Stimulated activated CD8-positive, alpha-beta memory T cell treated with anti-CD3 and anti-CD28 coated beads, Interleukin-15, amount 100 ng/mL, for 48 hours (primary cell): ENCODE measurements around the gene ADCY4.
"Not testable (repeated sequence)": the region's sequence is repeated elsewhere in the genome, so short reads cannot be mapped to it uniquely, and the experiment has no call there.

Source experiments
- DNase-seq, 2 donors: peaks; one replicate each; pipeline ENCODE4 v3.0.0-alpha.2; 2020; ENCODE audit warnings: low read depth in 2 of 2

ADCY4 gene

GRCh38 chr14:24338843-24339242, 4.0 kb upstream of the ADCY4 start:
- no peak for DNase-seq

DNA sequence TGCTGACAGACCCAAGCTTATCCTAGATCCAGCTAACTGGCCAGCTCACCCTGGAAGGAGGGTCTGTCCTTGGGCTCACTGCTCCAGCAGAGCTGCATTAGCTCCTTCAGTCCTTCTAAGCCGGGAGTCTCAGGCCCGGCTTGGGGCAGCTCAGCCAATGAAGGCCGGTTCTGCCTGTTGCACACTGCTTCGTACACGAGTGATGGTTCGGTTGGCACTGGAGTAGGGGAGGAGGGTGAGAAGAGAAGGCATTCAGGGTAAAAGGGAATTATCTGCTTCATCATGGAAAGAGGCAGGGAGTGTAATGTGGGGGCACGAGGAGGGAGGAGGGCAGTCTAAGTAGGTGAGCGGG, 2.9 kb upstream of the ADCY4 start:
- DNase-seq: no peak

DNA sequence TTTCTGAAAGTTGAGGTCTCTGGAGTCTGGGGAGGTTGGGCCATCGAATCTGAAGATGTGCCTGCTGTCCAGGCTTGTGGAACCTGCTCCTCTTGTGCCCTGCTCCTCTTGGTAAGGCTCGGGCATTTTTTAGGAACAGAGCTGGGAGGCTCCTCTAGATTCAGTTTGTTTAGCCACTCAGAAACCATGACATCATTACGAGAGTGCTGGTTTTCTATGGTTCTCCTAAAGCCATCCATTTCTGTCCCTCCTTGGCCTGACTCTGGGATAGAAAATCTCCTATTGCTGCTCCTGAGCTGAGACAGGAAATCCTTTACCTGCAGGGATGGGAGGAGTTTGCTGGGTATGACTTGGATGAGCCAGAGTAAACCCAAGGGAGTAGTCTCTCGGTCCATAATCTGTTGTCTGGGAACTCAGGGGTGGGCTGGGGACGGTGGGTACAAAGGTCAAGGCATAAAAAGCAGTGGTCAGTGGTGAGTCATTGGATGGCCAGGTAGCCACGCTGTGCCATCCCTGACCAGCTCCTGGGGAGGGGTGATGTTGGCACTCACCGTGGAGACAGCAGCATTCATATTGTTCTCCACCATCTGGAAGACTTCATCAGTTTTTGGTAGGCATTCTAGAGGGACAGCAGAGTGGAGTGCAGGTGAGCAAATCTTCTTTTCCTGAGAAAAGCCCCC, 2.4 kb upstream of the ADCY4 start:
- no peak for DNase-seq

- no peak for DNase-seq
Observed at GRCh38 chr14:24335461-24336171, 745 bp upstream of the ADCY4 start.

GRCh38 chr14:24332268-24332993, 2.4 kb downstream of the ADCY4 start:
- DNase-seq: peak; percentile 65 to 68

- no peak for DNase-seq
Observed at GRCh38 chr14:24331731-24332267, 3.1 kb downstream of the ADCY4 start.

DNA sequence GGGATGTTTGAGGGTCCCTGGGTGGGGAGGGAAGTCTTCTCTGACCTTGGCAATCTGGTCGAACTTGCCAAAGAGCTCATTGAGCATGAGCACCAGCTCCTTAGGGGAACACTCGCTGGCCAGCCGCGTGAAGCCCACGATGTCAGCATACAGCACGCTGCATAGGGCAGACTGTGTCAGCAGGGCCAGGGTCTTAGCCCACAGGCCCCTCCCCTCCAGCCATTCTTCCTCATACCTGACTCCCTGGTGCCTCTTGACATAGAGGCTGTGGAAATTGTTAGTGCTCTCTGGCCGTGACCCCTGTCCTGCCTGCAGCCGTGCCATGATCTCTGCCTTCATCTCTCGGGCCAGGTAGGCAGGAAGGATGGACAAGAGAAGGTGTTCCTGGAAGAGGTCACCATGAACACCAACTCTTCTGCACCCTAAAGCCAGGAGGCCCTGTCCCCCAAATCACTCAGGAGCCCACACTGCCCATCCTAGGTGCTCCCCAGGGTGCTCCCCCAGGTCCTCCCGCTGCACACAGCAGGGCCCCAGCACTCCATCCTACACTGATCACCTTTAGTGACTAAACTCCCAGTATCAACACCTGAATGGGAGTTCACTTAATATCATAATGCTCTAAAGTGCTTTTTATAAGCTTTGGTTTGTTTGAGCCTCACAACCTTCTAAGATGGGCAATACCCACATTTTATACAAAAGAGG, 3.7 kb downstream of the ADCY4 start:
- DNase-seq: no peak

DNA sequence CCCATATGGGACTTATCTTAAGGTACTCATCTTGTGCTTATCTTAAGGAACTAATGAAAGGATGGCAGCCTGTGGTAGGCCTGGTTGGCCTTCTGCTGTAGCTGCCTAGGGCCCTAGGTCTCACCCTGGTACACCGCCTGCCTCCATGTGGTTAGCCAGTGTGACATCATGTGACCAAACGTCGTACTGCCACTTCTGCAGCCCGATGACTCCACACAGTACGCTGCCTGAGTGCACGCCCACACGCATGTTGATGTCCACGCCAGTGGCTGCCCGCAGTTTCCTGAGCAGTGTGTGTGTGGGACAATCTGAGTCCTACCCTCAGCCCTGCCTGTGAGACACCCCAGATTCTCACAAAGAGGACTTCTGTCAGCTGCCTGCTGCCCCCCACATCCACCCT, 5.1 kb downstream of the ADCY4 start:
- DNase-seq: peak; percentile 54 to 70

GRCh38 chr14:24329073-24329663, 5.7 kb downstream of the ADCY4 start:
- no peak for DNase-seq

DNA sequence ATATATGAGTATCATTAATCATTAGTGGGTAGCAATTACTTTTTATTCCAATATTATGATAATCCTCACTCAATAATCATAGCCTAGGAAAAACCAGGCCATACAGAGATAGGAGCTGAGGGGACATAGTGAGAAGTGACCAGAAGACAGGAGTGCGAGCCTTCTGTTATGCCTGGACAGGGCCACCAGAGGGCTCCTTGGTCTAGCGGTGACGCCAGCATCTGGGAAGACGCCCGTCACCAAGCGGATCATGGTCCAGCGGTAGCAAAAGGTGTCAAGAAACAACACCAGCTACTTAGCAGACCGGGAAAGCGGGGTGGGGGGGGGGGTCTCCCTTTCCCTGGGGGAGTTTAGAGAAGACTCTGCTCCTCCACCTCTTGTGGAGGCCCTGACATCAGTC, 7.0 kb downstream of the ADCY4 start:
- not testable (repeated sequence) for DNase-seq

DNA sequence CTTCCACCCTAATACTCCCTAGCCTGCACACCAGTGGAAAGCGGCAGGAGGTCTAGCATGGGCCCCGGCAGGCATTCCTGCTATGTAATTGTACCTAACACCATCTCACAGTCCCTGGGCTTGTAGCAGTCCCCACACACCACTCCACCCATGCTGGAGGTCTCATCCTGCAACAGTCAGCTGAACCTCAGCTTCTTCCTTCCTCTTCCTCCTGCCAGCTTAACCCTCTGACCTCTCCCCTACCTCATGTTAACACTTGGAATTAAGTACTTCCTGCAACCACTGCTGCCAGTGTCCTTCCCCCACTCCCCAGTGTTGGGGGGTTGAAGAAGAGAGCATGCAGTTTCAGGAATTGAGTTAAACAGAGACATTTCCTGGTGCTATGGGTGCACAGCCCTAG, 7.6 kb downstream of the ADCY4 start:
- no peak for DNase-seq

- no peak for DNase-seq
Observed at GRCh38 chr14:24325963-24326362, 8.9 kb downstream of the ADCY4 start.

GRCh38 chr14:24325041-24325530, 9.8 kb downstream of the ADCY4 start:
- no peak for DNase-seq

GRCh38 chr14:24324024-24324423, 10.8 kb downstream of the ADCY4 start:
- DNase-seq: no peak

GRCh38 chr14:24323341-24323740, 11.5 kb downstream of the ADCY4 start:
- no peak for DNase-seq

DNA sequence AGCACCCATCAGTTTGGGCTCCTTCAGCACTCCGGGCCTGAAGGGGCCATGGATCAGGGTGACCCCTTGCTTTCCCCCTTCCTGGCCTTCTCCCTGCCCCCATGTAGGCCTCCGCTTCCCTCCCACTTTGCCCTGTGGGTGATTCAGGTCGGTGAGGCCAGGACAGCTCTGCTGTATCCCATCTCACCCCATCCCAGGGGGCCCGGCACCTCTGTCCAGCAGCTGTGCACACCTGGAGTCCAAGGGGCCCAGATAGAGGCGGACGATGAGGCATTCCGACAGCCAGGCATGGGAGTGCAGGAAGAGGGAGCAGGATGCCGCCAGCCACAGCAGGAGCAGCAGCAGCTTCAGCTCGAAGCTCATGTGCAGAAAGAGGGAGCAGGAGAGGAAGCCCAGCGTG, 12.2 kb downstream of the ADCY4 start:
- DNase-seq: no peak

DNA sequence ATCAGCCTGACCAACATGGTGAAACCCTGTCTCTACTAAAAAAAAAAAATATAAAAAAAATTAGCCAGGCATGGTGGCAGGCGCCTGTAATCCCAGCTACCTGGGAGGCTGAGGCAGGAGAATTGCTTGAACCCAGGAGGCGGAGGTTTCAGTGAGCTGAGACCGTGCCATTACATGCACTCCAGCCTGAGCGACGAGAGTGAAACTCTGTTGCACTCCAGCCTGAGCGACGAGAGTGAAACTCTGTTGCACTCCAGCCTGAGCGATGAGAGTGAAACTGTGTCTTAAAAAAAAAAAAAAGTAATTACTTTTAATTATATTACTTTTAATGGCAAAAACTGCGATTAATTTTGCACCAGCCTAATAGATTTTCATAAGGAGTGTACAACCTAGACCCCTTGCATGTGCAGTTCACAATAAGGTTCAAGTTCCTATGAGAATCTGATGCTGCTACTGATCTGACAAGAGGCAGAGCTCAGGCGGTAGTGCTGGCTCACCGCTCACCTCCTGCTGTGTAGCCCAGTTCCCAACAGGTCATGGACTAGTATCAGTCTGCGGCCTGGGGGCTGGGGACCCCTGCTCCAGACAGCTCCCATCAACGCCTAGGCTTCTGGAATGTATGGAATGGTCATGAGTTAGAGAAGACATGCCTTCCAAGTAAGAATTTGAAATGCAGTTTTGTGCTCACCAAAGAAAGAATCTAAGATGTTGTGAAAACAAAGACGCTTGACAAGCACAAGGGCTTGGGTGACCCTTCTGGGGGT, 13.5 kb downstream of the ADCY4 start:
- no peak for DNase-seq

- no peak for DNase-seq
Observed at GRCh38 chr14:24317141-24317928, 17.5 kb downstream of the ADCY4 start.

- DNase-seq: no peak
Observed at GRCh38 chr14:24316597-24316950, 18.3 kb downstream of the ADCY4 start.
